NB4 (cell line): ENCODE results near the gene PTPN3.

Experiments
- POLR2A ChIP-seq: IDR thresholded peaks from 2 replicates; pipeline ENCODE4 v1.6.1; 2011; ENCODE audit warnings: mild to moderate bottlenecking; ENCODE audit not compliant: insufficient read length; ENCODE audit errors: extremely low read depth
- TF ChIP-seq, protein P1 (sequence below): IDR thresholded peaks from one replicate; pipeline ENCODE4 v1.5.1; 2012; ENCODE audit warnings: low read depth, low read length
- TF ChIP-seq, protein P2 (sequence below): IDR thresholded peaks from 2 replicates; pipeline ENCODE4 v1.6.1; 2011; ENCODE audit warnings: low read depth, low read length

DNA sequence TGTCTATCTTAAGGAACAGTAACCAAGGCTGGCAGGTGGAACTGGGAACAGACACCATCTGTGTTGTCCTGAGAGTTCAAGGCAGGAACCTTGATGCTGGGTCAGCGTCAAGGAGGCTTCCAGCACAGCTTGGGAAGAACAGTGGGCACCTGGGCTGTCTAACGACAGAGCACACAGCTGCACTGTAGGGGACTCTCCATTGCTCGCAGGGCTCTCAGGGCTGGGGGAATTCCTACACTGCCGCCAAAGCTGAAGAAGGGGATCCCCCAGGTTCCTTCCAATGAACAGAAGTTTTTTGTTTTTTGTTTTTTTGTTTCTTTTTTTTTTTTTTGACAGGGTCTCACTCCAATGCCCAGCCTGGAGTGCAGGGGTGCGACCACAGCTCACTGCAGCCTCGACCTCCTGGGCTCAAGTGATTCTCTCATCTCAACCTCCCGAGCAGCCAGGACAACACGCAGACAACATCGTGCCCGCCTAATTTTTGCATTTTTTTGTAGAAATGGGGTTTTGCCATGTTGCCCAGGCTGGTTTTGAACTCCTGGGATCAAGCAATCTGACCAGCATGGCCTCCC is 81.9 kb downstream of the PTPN3 start:
- TF ChIP-seq, protein P1, sequence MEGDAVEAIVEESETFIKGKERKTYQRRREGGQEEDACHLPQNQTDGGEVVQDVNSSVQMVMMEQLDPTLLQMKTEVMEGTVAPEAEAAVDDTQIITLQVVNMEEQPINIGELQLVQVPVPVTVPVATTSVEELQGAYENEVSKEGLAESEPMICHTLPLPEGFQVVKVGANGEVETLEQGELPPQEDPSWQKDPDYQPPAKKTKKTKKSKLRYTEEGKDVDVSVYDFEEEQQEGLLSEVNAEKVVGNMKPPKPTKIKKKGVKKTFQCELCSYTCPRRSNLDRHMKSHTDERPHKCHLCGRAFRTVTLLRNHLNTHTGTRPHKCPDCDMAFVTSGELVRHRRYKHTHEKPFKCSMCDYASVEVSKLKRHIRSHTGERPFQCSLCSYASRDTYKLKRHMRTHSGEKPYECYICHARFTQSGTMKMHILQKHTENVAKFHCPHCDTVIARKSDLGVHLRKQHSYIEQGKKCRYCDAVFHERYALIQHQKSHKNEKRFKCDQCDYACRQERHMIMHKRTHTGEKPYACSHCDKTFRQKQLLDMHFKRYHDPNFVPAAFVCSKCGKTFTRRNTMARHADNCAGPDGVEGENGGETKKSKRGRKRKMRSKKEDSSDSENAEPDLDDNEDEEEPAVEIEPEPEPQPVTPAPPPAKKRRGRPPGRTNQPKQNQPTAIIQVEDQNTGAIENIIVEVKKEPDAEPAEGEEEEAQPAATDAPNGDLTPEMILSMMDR, result no peak
- no peak for TF ChIP-seq POLR2A
- TF ChIP-seq, protein P2, sequence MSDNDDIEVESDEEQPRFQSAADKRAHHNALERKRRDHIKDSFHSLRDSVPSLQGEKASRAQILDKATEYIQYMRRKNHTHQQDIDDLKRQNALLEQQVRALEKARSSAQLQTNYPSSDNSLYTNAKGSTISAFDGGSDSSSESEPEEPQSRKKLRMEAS, result no peak
